ENCODE data around the gene GAS7.

DNA sequence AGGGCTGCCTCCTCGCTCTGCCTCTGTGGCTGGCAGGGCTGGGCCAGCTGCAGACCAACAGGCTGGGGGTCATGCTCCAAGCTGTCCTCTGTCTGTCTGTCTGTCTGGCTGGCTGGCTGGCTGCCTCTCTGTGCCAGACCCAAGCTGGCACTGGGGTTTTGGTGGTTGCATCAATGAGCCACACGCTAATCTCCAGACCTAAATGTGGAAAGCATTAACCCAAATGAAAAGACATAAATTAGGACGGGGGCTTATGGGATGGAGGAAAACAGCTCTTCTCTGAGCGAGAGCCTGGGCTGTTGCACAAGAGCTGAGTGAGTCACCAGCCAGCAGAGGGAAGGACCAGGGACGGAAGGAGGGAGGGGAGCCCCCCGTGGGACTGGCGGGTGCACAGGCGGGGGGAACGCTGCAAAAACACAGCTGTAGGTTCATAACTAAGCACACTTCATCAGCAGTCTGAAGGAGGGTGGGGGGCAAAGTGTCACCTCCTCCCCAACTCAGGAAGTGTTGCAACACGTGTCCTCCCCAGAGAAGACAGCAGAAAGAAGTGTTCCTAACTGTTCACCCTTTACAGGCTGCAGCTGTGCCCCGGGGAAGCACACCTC, 83.4 kb downstream of the GAS7 start:
- TF ChIP-seq, protein P1, sequence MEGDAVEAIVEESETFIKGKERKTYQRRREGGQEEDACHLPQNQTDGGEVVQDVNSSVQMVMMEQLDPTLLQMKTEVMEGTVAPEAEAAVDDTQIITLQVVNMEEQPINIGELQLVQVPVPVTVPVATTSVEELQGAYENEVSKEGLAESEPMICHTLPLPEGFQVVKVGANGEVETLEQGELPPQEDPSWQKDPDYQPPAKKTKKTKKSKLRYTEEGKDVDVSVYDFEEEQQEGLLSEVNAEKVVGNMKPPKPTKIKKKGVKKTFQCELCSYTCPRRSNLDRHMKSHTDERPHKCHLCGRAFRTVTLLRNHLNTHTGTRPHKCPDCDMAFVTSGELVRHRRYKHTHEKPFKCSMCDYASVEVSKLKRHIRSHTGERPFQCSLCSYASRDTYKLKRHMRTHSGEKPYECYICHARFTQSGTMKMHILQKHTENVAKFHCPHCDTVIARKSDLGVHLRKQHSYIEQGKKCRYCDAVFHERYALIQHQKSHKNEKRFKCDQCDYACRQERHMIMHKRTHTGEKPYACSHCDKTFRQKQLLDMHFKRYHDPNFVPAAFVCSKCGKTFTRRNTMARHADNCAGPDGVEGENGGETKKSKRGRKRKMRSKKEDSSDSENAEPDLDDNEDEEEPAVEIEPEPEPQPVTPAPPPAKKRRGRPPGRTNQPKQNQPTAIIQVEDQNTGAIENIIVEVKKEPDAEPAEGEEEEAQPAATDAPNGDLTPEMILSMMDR (IDR thresholded peaks at IDR 0.05), result no peak
- TF ChIP-seq POLR2AphosphoS5 (IDR thresholded peaks at IDR 0.05) (peak; percentile 75), POLR2A (IDR thresholded peaks at IDR 0.05) (no peak)

All from prostate gland (tissue), 2 donors.